Loucy (cell line): Measurements from ENCODE around the gene TAGLN2.

Source experiments
- EZH2phosphoT487 ChIP-seq: fragments of 200-600 bp; IDR thresholded peaks from 2 replicates; pipeline ENCODE4 v1.6.1; 2018; ENCODE audit warnings: antibody characterized with exemption, mild to moderate bottlenecking, moderate library complexity, borderline replicate concordance
- TF ChIP-seq, protein P1 (sequence below): fragments of 200-600 bp; sonication (generic); conservative IDR thresholded peaks from 2 replicates; pipeline ENCODE4 v1.5.1; 2014; ENCODE audit warnings: mild to moderate bottlenecking, antibody characterized with exemption, low read length

DNA sequence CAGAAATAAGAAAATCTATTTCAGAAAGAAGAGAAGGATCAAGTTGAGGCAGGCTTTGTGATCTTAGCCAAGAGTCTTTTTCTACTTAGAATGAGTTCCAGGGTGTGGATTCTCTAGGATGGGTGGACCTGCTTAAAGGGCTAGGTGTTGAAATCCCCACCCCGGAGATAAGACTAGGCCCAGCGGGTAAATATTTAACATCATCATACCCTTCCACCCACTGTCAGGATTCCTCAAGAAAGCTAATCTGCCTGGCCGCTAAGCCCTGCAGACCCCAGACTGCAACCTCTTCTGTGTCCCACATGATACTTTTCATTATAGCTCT is 14.3 kb upstream of the TAGLN2 start:
- TF ChIP-seq, protein P1, sequence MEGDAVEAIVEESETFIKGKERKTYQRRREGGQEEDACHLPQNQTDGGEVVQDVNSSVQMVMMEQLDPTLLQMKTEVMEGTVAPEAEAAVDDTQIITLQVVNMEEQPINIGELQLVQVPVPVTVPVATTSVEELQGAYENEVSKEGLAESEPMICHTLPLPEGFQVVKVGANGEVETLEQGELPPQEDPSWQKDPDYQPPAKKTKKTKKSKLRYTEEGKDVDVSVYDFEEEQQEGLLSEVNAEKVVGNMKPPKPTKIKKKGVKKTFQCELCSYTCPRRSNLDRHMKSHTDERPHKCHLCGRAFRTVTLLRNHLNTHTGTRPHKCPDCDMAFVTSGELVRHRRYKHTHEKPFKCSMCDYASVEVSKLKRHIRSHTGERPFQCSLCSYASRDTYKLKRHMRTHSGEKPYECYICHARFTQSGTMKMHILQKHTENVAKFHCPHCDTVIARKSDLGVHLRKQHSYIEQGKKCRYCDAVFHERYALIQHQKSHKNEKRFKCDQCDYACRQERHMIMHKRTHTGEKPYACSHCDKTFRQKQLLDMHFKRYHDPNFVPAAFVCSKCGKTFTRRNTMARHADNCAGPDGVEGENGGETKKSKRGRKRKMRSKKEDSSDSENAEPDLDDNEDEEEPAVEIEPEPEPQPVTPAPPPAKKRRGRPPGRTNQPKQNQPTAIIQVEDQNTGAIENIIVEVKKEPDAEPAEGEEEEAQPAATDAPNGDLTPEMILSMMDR, result no peak
- no peak for TF ChIP-seq EZH2phosphoT487
